HL-60 (cell line): ENCODE measurements around the gene AQP3.

Experiments used
- DNase-seq, 2 experiments: peaks; one replicate each; pipeline ENCODE4 v3.0.0-alpha.2; 2010 to 2020; ENCODE audit warnings: low read depth in 1 of 2, low spot score in 1 of 2
- H3K27ac ChIP-seq: fragments of 250-450 bp; sonication (Bioruptor Pico); replicated peaks from 2 replicates; pipeline ENCODE4 v1.5.1; 2020; ENCODE audit warnings: mild to moderate bottlenecking, moderate library complexity
- H3K27me3 ChIP-seq: fragments of 250-450 bp; sonication (Bioruptor Pico); 2 replicates; pipeline ENCODE4 v1.5.1; 2021; ENCODE audit warnings: mild to moderate bottlenecking, moderate library complexity; ENCODE audit not compliant: insufficient read depth, poor library complexity, severe bottlenecking
- H3K4me3 ChIP-seq: replicated peaks from 2 replicates; pipeline ENCODE4 v1.5.1; 2011; ENCODE audit warnings: mild to moderate bottlenecking, control low read depth, low read length; ENCODE audit not compliant: insufficient read depth
- GABPA ChIP-seq: IDR thresholded peaks from 2 replicates; pipeline ENCODE4 v1.6.1; 2012; ENCODE audit warnings: low read depth
- POLR2AphosphoS5 ChIP-seq: IDR thresholded peaks from 2 replicates; pipeline ENCODE4 v1.6.1; 2012; ENCODE audit warnings: low read depth
- SPI1 ChIP-seq: IDR thresholded peaks from 2 replicates; pipeline ENCODE4 v1.6.1; 2012; ENCODE audit warnings: low read depth, mild to moderate bottlenecking, borderline replicate concordance
- TF ChIP-seq, protein P1 (sequence below): IDR thresholded peaks from 2 replicates; pipeline ENCODE4 v1.6.1; 2012; ENCODE audit warnings: low read depth; ENCODE audit not compliant: insufficient replicate concordance
- TF ChIP-seq, protein P2 (sequence below): IDR thresholded peaks from one replicate; pipeline ENCODE4 v1.5.1; 2011; ENCODE audit warnings: low read length, control low read depth, inconsistent platforms; ENCODE audit not compliant: insufficient read depth

AQP3 gene

DNA sequence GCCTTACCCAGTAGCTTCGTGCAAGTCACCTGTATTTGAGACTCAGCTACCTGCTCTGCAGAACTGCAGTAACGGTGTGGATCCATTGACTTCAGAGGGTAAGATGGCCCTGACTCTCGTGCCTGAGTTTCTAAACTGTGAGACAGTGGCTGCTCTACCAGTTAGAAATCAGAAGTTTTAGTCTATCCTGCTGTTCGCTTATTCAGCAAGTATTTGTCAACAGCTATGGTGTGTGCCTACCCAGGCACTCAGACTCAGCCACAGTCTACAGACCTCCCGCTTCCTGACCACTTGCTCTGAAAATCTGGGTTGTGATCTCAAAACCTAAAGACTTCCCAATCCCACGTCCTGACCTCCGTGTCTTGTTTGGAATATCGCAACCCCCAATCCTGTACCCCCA, 13.5 kb downstream of the AQP3 start:
- Histone ChIP-seq H3K4me3 (no peak overlapping the region), H3K27me3 (no peaks in the 10 kb centered on the region), H3K27ac (no peak overlapping the region)
- TF ChIP-seq SPI1 (no peak), POLR2AphosphoS5 (no peak), GABPA (no peak)
- TF ChIP-seq, protein P1, sequence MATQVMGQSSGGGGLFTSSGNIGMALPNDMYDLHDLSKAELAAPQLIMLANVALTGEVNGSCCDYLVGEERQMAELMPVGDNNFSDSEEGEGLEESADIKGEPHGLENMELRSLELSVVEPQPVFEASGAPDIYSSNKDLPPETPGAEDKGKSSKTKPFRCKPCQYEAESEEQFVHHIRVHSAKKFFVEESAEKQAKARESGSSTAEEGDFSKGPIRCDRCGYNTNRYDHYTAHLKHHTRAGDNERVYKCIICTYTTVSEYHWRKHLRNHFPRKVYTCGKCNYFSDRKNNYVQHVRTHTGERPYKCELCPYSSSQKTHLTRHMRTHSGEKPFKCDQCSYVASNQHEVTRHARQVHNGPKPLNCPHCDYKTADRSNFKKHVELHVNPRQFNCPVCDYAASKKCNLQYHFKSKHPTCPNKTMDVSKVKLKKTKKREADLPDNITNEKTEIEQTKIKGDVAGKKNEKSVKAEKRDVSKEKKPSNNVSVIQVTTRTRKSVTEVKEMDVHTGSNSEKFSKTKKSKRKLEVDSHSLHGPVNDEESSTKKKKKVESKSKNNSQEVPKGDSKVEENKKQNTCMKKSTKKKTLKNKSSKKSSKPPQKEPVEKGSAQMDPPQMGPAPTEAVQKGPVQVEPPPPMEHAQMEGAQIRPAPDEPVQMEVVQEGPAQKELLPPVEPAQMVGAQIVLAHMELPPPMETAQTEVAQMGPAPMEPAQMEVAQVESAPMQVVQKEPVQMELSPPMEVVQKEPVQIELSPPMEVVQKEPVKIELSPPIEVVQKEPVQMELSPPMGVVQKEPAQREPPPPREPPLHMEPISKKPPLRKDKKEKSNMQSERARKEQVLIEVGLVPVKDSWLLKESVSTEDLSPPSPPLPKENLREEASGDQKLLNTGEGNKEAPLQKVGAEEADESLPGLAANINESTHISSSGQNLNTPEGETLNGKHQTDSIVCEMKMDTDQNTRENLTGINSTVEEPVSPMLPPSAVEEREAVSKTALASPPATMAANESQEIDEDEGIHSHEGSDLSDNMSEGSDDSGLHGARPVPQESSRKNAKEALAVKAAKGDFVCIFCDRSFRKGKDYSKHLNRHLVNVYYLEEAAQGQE = no peak
- TF ChIP-seq, protein P2, sequence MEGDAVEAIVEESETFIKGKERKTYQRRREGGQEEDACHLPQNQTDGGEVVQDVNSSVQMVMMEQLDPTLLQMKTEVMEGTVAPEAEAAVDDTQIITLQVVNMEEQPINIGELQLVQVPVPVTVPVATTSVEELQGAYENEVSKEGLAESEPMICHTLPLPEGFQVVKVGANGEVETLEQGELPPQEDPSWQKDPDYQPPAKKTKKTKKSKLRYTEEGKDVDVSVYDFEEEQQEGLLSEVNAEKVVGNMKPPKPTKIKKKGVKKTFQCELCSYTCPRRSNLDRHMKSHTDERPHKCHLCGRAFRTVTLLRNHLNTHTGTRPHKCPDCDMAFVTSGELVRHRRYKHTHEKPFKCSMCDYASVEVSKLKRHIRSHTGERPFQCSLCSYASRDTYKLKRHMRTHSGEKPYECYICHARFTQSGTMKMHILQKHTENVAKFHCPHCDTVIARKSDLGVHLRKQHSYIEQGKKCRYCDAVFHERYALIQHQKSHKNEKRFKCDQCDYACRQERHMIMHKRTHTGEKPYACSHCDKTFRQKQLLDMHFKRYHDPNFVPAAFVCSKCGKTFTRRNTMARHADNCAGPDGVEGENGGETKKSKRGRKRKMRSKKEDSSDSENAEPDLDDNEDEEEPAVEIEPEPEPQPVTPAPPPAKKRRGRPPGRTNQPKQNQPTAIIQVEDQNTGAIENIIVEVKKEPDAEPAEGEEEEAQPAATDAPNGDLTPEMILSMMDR = no peak
- no peak for DNase-seq

DNA sequence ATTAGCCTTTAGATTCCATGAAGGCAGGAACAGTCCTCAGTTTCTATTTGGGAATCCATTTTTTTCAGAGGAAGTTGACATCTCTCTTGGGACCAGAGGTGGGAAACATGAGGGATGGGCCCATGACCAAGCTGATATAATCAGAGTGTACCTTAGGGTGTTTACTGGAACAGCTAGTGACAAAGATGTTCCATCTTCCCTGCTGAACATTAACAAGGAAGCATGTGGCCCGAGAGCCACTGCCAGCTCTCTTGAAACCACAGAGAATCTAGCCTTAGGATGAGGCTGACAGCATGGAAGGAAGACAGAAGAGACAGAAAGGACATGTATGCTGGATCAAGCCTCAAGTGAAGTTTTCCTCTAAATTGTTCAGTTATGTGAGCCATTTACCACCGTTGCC, 16.0 kb downstream of the AQP3 start:
- H3K27ac ChIP-seq = no peak overlapping the region
- no peak for DNase-seq
- H3K4me3 ChIP-seq = no peak overlapping the region
- TF ChIP-seq, protein P2 = no peak
- no peak for TF ChIP-seq GABPA
- no peaks in the 10 kb centered on the region for H3K27me3 ChIP-seq

DNA sequence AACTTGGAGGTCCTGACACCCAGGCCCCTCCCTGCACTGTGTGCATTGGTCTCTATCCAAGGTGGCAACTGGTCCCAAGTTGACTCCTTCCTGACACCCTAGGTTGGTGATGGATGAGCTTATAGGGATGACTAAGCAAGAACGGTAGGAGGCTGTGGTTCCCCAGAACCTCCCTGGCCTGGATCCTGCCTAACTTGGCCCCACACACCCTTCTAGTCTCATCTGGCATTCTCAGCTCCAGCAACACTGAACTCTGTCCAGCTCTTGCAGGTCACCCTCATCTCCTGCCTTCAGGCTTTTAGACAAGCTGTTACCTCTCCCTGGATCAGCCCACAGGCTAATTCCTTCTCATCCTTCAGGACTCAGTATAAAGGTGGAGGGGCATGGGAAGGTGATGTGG, 16.5 kb downstream of the AQP3 start:
- Histone ChIP-seq H3K27me3 (no peaks in the 10 kb centered on the region), H3K27ac (no peak overlapping the region), H3K4me3 (no peak overlapping the region)
- no peak for TF ChIP-seq GABPA
- TF ChIP-seq, protein P2 = no peak
- TF ChIP-seq POLR2AphosphoS5 = no peak
- no peak for TF ChIP-seq SPI1
- TF ChIP-seq, protein P1 = no peak
- DNase-seq = no peak

DNA sequence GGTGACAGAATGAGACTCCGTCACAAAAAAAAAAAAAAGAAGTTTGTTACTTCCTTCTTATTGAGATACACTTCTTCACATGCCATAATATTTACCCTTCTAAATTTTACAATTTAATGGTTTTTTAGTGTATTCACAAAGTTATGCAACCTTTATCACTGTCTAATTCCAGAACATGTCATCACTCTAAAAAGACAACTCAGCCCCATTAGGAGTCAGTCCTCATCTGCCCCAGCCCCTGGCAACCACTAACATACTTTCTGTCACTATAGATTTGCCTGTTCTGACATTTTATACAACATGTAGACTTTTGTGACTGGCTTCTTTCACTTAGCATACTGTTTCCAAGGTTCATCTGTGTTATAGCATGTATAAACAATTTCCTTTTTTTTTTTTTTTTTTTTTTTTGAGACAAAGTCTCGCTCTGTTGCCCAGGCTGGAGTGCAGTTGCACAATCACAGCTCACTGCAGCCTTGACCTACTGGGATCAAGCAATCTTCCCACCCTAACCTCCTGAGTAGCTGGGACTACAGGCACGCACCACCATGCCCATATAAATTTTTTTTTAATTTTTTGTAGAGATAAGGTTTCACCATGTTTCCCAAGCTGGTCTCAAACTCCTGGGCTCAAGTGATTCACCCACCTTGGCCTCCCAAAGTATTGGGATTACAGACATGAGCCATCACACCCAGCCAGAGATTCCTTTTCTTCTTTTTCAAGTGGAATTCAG, 18.0 kb downstream of the AQP3 start:
- Histone ChIP-seq H3K27ac (no peak overlapping the region), H3K4me3 (no peak overlapping the region), H3K27me3 (no peaks in the 10 kb centered on the region)
- TF ChIP-seq, protein P1 = no peak
- no peak for TF ChIP-seq SPI1
- no peak for TF ChIP-seq POLR2AphosphoS5
- TF ChIP-seq, protein P2 = no peak
- no peak for TF ChIP-seq GABPA
- DNase-seq = no peak
